CD4-positive, alpha-beta T cell treated with Interleukin-2 at 100 ng/mL for 4 hours (primary cell): ENCODE data around the gene CLEC4M.
A peak's percentile ranks its signal among the peaks of the same experiment; 100 is the strongest.
"Not testable (repeated sequence)": the region's sequence is repeated elsewhere in the genome, so short reads cannot be mapped to it uniquely, and the experiment has no call there.

Source experiments
- DNase-seq: peaks from one replicate; pipeline ENCODE4 v3.0.0-alpha.2; 2020; ENCODE audit warnings: low spot score

Gene CLEC4M

GRCh38 chr19:7775761-7776160, 12.7 kb downstream of the CLEC4M start:
- no peak for DNase-seq

GRCh38 chr19:7778081-7778480, 15.0 kb downstream of the CLEC4M start:
- DNase-seq, result no peak

GRCh38 chr19:7779631-7780486, 16.8 kb downstream of the CLEC4M start:
- no peak for DNase-seq

GRCh38 chr19:7781157-7781556, 18.1 kb downstream of the CLEC4M start:
- no peak for DNase-seq

GRCh38 chr19:7783991-7784423, 21.0 kb downstream of the CLEC4M start:
- no peak for DNase-seq

- no peak for DNase-seq
These were observed 21.8 kb downstream of the CLEC4M start for GRCh38 chr19:7784856-7785255.

GRCh38 chr19:7787141-7787540, 24.1 kb downstream of the CLEC4M start:
- no peak for DNase-seq

- DNase-seq, result no peak
These were observed 24.6 kb downstream of the CLEC4M start for GRCh38 chr19:7787602-7788177.

GRCh38 chr19:7788178-7788932, 25.3 kb downstream of the CLEC4M start:
- DNase-seq, result no peak

GRCh38 chr19:7788933-7789323, 25.9 kb downstream of the CLEC4M start:
- DNase-seq, result no peak

- DNase-seq, result peak; percentile 11
These were observed 26.4 kb downstream of the CLEC4M start for GRCh38 chr19:7789447-7789846.

GRCh38 chr19:7790416-7790815, 27.4 kb downstream of the CLEC4M start:
- DNase-seq, result no peak

GRCh38 chr19:7792281-7792680, 29.2 kb downstream of the CLEC4M start:
- no peak for DNase-seq

- DNase-seq, result not testable (repeated sequence)
These were observed 29.7 kb downstream of the CLEC4M start for GRCh38 chr19:7792701-7793100.

- DNase-seq, result no peak
These were observed 30.4 kb downstream of the CLEC4M start for GRCh38 chr19:7793493-7793892.

- DNase-seq, result no peak
These were observed 32.6 kb downstream of the CLEC4M start for GRCh38 chr19:7795555-7796161.

GRCh38 chr19:7799640-7800355, 36.8 kb downstream of the CLEC4M start:
- peak; percentile 75 for DNase-seq

- DNase-seq, result no peak
These were observed 38.1 kb downstream of the CLEC4M start for GRCh38 chr19:7801020-7801570.

GRCh38 chr19:7806234-7806633, 43.2 kb downstream of the CLEC4M start:
- DNase-seq, result no peak

GRCh38 chr19:7806876-7807275, 43.8 kb downstream of the CLEC4M start:
- DNase-seq, result no peak

- DNase-seq, result no peak
These were observed 45.1 kb downstream of the CLEC4M start for GRCh38 chr19:7808108-7808507.
